A549 (cell line): ENCODE results near the gene DRD2. TPM values are rescaled to one million over a fixed set of nuclear protein-coding genes. Genes with fewer than 3 reads are reported as not detected.

Source experiments
- ATAC-seq, 2 experiments: fragments of 200-7000 bp in 1 of 2; fragments of >200 bp in 1 of 2; cut with Nextera tagmentation in 1 of 2; cut with Tn5 transposase in 1 of 2; 3 replicates each; pipeline versions ENCODE4 v1.8.0 to v1.9.1; 2018 to 2020; ENCODE audit warnings: mild to moderate bottlenecking in 1 of 2, moderate library complexity in 1 of 2
- CTCF ChIA-PET: fragments of 300-600 bp; sonication (Branson Sonifier 250); formaldehyde crosslinking; extraction: SDS; loops from one replicate; lab custom pipeline; 2021; ENCODE audit warnings: antibody characterized with exemption, inconsistent platforms; lab: Yijun Ruan, JAX
- POLR2A ChIA-PET: fragments of 350-600 bp; formaldehyde crosslinking; extraction: SDS; loops from one replicate; lab custom pipeline; 2021; ENCODE audit warnings: antibody characterized with exemption, inconsistent platforms; lab: Yijun Ruan, JAX
- DNase-seq, 2 experiments: peaks; one replicate each; pipeline versions ENCODE4 v3.0.0 to v3.0.0-alpha.2; 2011 to 2016; ENCODE audit warnings: low read depth in 1 of 2, low spot score in 1 of 2
- FAIRE-seq: peaks from 2 replicates; lab custom pipeline; 2011; peaks lifted over from hg19 to GRCh38; lab: Jason Lieb, UNC
- H3K27ac ChIP-seq, 2 experiments: fragments of >200 bp; sonication (Bioruptor Twin); formaldehyde crosslinking; 3 replicates each; pipeline ENCODE4 v1.5.1; 2016 to 2017
- H3K4me1 ChIP-seq: fragments of >200 bp; sonication (Bioruptor Twin); formaldehyde crosslinking; 3 replicates; pipeline ENCODE4 v1.6.1; 2016
- H3K4me2 ChIP-seq: fragments of >200 bp; sonication (Bioruptor Twin); formaldehyde crosslinking; 3 replicates; pipeline ENCODE4 v1.6.1; 2016
- H3K4me3 ChIP-seq: fragments of >200 bp; sonication (Bioruptor Twin); formaldehyde crosslinking; 3 replicates; pipeline ENCODE4 v1.5.1; 2016
- H3K9me3 ChIP-seq: fragments of >200 bp; sonication (Bioruptor Twin); formaldehyde crosslinking; 3 replicates; pipeline ENCODE4 v1.6.1; 2016
- CBX8 ChIP-seq: fragments of 200-600 bp; sonication (generic); IDR thresholded peaks from 2 replicates; pipeline ENCODE4 v1.6.1; 2016
- CHD4 ChIP-seq: fragments of 200-600 bp; sonication (generic); IDR thresholded peaks from 2 replicates; pipeline ENCODE4 v1.6.1; 2016; ENCODE audit warnings: antibody characterized with exemption, mild to moderate bottlenecking, borderline replicate concordance
- E2F6 ChIP-seq: IDR thresholded peaks from 2 replicates; pipeline ENCODE4 v1.6.1; 2012; ENCODE audit warnings: low read depth, borderline replicate concordance
- ESRRA ChIP-seq: fragments of 150-350 bp; IDR thresholded peaks from 2 replicates; pipeline ENCODE4 v1.6.1; 2014; ENCODE audit warnings: mild to moderate bottlenecking, low read length, borderline replicate concordance
- HDAC2 ChIP-seq: fragments of 200-600 bp; sonication (generic); IDR thresholded peaks from 2 replicates; pipeline ENCODE4 v1.6.1; 2016
- HMGXB4 ChIP-seq: fragments of 250-450 bp; sonication (Bioruptor Pico); IDR thresholded peaks from 2 replicates; pipeline ENCODE4 v1.5.0; 2021; ENCODE audit warnings: mild to moderate bottlenecking, moderate library complexity, borderline replicate concordance
- HOXA7 ChIP-seq: fragments of 250-450 bp; sonication (Bioruptor Pico); IDR thresholded peaks from 2 replicates; pipeline ENCODE4 v1.5.0; 2020; ENCODE audit warnings: mild to moderate bottlenecking, moderate library complexity
- JUNB ChIP-seq: fragments of >200 bp; sonication (Bioruptor Twin); formaldehyde crosslinking; IDR thresholded peaks from 2 replicates; pipeline ENCODE4 v1.6.1; 2016
- KDM1A ChIP-seq: fragments of 200-600 bp; sonication (generic); IDR thresholded peaks from 2 replicates; pipeline ENCODE4 v1.6.1; 2016; ENCODE audit warnings: low read depth, mild to moderate bottlenecking
- MAFK ChIP-seq: fragments of 450-650 bp; IDR thresholded peaks from 2 replicates; pipeline ENCODE4 v1.6.1; 2014; ENCODE audit not compliant: partially characterized antibody
- MAX ChIP-seq: IDR thresholded peaks from 2 replicates; pipeline ENCODE4 v1.6.1; 2012
- NFE2L2 ChIP-seq: fragments of 150-350 bp; conservative IDR thresholded peaks from 2 replicates; pipeline ENCODE4 v1.6.1; 2014; ENCODE audit warnings: low read length
- NR3C1 ChIP-seq: fragments of >200 bp; sonication (Bioruptor Twin); formaldehyde crosslinking; IDR thresholded peaks from 3 replicates; pipeline ENCODE4 v1.6.1; 2017
- PHF8 ChIP-seq: fragments of 200-600 bp; sonication (generic); IDR thresholded peaks from 2 replicates; pipeline ENCODE4 v1.6.1; 2016; ENCODE audit warnings: low read depth, mild to moderate bottlenecking, antibody characterized with exemption, moderate library complexity, borderline replicate concordance
- POLR2A ChIP-seq: IDR thresholded peaks from 2 replicates; pipeline ENCODE4 v1.6.1; 2012; ENCODE audit warnings: mild to moderate bottlenecking, low read length
- POLR2AphosphoS2 ChIP-seq: conservative IDR thresholded peaks from 2 replicates; pipeline ENCODE4 v1.6.1; 2012; ENCODE audit warnings: low read length, improper control_type of control experiment, inconsistent platforms
- RCOR1 ChIP-seq: fragments of 150-350 bp; IDR thresholded peaks from 2 replicates; pipeline ENCODE4 v1.6.1; 2014; ENCODE audit warnings: antibody characterized with exemption, low read length, low read depth
- REST ChIP-seq: fragments of 200-600 bp; sonication (generic); IDR thresholded peaks from 2 replicates; pipeline ENCODE4 v1.6.1; 2016; ENCODE audit warnings: antibody characterized with exemption, mild to moderate bottlenecking, moderate library complexity
- RNF2 ChIP-seq: fragments of 200-600 bp; sonication (generic); IDR thresholded peaks from 2 replicates; pipeline ENCODE4 v1.6.1; 2016; ENCODE audit warnings: low read depth, mild to moderate bottlenecking, antibody characterized with exemption, moderate library complexity, borderline replicate concordance
- SMC3 ChIP-seq: fragments of >200 bp; sonication (Bioruptor Twin); formaldehyde crosslinking; IDR thresholded peaks from 3 replicates; pipeline ENCODE4 v1.6.1; 2018; ENCODE audit warnings: inconsistent platforms
- ZC3H11A ChIP-seq: fragments of 450-650 bp; IDR thresholded peaks from 2 replicates; pipeline ENCODE4 v1.6.1; 2014; ENCODE audit warnings: antibody characterized with exemption, mild to moderate bottlenecking
- ZNF302 ChIP-seq: fragments of 250-450 bp; sonication (Bioruptor Pico); IDR thresholded peaks from 2 replicates; pipeline ENCODE4 v1.9.0; 2021; ENCODE audit warnings: inconsistent platforms, mild to moderate bottlenecking, moderate library complexity
- WGBS: methylation state at CpG from one replicate; pipeline ENCODE4 v1.1.6; 2017; ENCODE audit errors: missing lambda C conversion rate; 5-methylcytosine and 5-hydroxymethylcytosine counted together
- polyA plus RNA-seq, 4 experiments: library from polyadenylated mRNA; depleted of rRNA in 3 of 4; stranded (reverse); fragments of >200 nt; fragmentation: RNase III in 1 of 4; extraction: RNeasy Plus Mini Kit Qiagen cat#74134 plus additional on column Dnase treatment in 1 of 4; gene quantifications; 2 replicates in 3 of 4; 3 replicates in 1 of 4; pipeline ENCODE4 v1.2.3, GENCODE V29; 2011 to 2017

The DRD2 gene
- polyA plus RNA-seq, 2 of the 4 experiments (the other 2 are of a cell fraction) = not detected

- ChIA-PET POLR2A (no interaction called here), CTCF (no interaction called here)
- DNase-seq (no peak), FAIRE-seq (no peak), ATAC-seq (no peak)
- Histone ChIP-seq H3K4me2 (no peak within 1 kb of the TSS), H3K27ac (no peak within 1 kb of the TSS), H3K4me3 (no peak within 1 kb of the TSS), H3K4me1 (no peaks in the 10 kb centered on the region), H3K9me3 (no peaks in the 10 kb centered on the region)
- TF ChIP-seq CHD4 (no peak), MAFK (no peak), PHF8 (no peak), RCOR1 (no peak), POLR2A (no peak), MAX (no peak), KDM1A (no peak), NR3C1 (no peak), SMC3 (no peak), ZC3H11A (no peak), HOXA7 (CRISPR knock-in tag) (no peak), RNF2 (no peak)
- 92% methylated on average over 2 of the region's 46 CpGs for WGBS
These were observed 87.5 kb downstream of the DRD2 start, which contains the start of gene ANKK1 for GRCh38 chr11:113387605-113388211. TSS of gene ANKK1 (plus strand) at chr11:113387779. CDS start at chr11:113387885, 106 bp downstream.

- FAIRE-seq (no peak), ATAC-seq (no peak), DNase-seq (no peak)
- Histone ChIP-seq H3K27ac (no peak overlapping the region), H3K4me3 (no peak overlapping the region), H3K9me3 (no peaks in the 10 kb centered on the region), H3K4me1 (no peaks in the 10 kb centered on the region), H3K4me2 (no peak overlapping the region)
- no peak for TF ChIP-seq POLR2A
- no peak for TF ChIP-seq CBX8
- no peak for TF ChIP-seq HDAC2
- no peak for TF ChIP-seq ZNF302
- TF ChIP-seq E2F6 = no peak
- no peak for TF ChIP-seq SMC3
- no peak for TF ChIP-seq HMGXB4
- TF ChIP-seq MAFK = no peak
- TF ChIP-seq PHF8 = no peak
- TF ChIP-seq POLR2AphosphoS2 = no peak
- TF ChIP-seq JUNB = no peak
- no peak for TF ChIP-seq REST
- TF ChIP-seq CHD4 = no peak
- TF ChIP-seq HOXA7 (CRISPR knock-in tag) = no peak
- no peak for TF ChIP-seq NFE2L2
- no peak for TF ChIP-seq ESRRA
- ChIA-PET POLR2A (no interaction called here), CTCF (no interaction called here)
- WGBS = 86% methylated on average over 1 of the region's 6 CpGs
These were observed 88.3 kb downstream of the DRD2 start for GRCh38 chr11:113386866-113387265.
